ENCODE data around the gene ZAP70.
A peak's percentile ranks its signal among the peaks of the same experiment; 100 is the strongest.
"Not testable (repeated sequence)": the region's sequence is repeated elsewhere in the genome, so short reads cannot be mapped to it uniquely, and the experiment has no call there.

Gene ZAP70

DNA sequence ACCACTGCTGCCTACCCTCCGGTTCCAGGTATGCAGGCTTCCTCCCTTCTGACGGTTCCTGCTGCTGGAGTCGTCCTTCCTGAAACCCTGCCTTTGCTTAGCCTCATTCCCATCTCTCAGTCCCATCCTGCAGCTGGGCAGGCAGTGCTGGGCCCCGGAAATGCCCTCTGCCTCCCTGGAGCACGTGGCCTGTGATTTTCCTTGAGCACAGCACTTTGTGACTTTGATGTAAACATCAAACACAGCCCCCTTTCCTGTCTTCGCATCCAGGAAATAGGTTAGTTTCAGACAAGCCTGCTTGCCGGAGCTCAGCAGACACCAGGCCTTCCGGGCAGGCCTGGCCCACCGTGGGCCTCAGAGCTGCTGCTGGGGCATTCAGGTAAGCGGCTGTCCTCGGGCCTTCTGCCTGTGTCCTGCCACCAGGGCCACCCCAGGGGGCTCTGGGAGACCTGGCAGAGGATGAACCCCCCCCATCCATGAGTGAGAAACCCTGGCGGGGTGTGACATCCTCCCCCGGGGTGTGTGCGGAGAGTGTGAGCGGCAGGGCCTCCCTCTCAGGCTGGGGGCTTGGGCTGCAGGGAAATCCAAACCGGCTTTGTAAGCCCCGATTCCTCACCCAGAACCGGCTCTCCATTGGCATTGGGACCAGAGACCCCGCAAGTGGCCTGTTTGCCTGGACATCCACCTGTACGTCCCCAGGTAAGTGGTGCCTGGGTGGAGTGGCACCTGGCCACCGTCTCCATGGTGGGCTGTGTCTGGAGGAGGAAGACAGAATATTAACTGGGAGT is at the start of gene ZAP70:
Gene ZAP70 (plus strand): TSS at position 281 of the 788 bp plus-strand sequence. CDS start 10,461 bp downstream, outside the sequence.
- no peak for DNase-seq

DNA sequence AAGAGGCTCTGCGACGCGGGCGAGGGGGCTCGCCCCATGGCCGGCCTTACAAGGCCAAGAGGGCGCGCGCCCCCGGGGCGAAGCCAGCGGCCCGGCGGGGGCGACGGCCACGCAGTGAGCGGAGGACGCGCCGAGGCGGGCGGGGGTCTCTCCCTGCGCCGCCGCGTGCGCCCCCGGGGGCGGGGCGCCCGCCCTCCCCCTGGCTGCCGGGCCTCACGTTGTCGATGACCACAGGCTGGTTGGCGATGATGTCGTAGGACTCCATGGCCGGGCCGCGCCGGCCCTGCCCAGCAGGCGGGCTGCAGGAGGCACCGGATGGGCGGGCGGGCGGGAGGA is 49.8 kb upstream of the ZAP70 start:
- no peak for DNase-seq

DNA sequence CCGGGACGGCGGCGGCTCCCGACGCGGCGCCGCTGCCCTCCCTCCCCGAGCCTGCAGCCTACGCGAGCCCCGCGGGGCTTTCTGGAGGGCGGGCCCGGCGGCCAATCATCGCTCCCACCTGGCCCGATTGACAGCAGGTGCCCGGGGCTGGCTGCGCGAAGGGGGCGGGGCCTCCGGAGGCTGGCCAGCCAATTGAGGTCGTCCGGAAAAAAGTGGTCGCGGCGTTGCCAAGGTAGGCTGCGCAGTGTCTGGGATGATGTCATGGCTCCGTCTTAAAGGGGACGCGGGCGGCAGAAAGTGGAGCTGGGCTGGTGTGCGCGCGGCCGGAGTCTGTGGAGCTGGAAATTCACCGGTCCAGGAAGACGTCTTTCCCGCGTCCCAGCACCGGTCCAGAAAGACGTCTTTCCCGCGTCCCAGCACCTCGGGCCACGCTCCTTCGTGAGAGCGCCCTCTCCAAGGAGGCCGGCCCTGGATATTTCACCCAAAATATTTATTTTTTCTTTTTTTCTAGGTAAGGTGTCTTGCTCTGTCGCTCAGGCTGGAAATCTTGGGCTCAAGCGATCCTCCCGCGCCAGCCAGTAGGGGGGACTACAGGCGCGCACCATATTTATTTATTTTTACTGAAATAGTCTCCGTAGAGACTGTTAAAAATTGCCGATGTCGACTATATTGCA is 49.3 kb upstream of the ZAP70 start, which contains the start of gene ACTR1B:
Gene ACTR1B (minus strand): TSS at position 83 of the 674 bp plus-strand sequence. CDS start 154 bp downstream, outside the sequence.
- DNase-seq, result peak; percentile 99

GRCh38 chr2:97664636-97664970 is 48.8 kb upstream of the ZAP70 start:
- DNase-seq, result no peak

DNA sequence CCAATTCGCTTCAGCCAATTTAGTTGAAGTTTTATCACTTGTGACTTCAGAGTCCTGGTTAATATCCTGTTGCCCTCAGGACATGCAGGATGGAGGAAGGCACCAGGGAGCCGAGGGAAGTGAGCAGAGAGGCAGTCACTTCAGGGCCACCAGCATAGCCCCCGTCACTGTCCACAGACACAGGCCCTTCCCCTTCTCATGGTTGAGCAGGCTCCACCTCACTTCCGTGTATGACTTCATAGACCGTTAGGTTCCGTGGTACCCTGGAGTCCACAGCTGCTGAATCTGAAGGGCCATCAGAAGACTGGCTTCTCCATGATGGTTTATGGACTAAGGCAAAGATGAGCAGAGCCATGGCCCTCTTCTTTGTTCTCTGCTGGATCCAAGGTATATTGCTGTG is 43.9 kb upstream of the ZAP70 start, which contains the start of gene C2orf92:
Gene C2orf92 (plus strand): TSS at position 266 of the 400 bp plus-strand sequence. CDS start 76 bp downstream, at position 342.
- DNase-seq, result no peak

- DNase-seq, result no peak
These were observed 42.9 kb upstream of the ZAP70 start for GRCh38 chr2:97670471-97670870.

DNA sequence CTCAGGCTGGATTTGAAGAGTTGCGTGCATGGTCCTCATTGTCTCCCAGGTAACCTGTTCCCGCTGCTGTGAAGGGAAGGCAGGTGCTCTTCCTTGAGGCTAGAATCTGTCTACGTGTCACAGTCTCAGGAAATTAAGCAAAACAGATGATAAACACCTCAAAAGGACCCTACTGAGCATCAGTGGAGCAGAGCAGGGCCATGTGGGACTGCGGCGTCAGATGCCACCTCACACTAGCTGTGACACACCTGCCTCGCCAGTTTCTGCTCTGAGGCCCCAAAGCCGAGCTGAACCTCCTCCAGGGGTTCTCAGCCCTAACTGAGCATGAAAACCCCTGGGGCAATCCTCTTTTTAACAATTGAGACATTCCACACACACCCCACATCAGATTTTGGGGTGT is 41.9 kb upstream of the ZAP70 start:
- no peak for DNase-seq

GRCh38 chr2:97672606-97673140 is 40.7 kb upstream of the ZAP70 start:
- DNase-seq, result not testable (repeated sequence)

- no peak for DNase-seq
These were observed 40.0 kb upstream of the ZAP70 start for GRCh38 chr2:97673182-97673914.

DNA sequence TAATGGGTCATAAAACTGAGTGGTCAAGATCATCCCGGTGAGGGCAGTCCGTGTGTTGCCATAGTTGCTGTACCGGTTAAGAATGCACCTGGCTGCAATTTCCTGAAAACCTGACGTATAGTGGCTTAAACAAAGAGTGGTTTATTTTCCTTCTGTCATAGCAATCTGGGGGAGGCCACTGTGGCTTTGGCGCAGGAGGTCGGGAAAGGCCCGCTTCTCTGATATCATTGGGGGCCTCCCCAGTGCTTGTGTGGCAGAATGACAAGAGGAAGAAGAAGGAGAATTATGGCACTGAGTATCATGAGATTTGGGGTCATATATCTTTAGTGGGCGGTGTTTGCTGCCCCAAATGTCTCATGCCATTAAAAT is 39.5 kb upstream of the ZAP70 start:
- no peak for DNase-seq

- no peak for DNase-seq
These were observed 37.8 kb upstream of the ZAP70 start for GRCh38 chr2:97675430-97676113.

GRCh38 chr2:97676620-97677019 is 36.8 kb upstream of the ZAP70 start:
- no peak for DNase-seq

DNA sequence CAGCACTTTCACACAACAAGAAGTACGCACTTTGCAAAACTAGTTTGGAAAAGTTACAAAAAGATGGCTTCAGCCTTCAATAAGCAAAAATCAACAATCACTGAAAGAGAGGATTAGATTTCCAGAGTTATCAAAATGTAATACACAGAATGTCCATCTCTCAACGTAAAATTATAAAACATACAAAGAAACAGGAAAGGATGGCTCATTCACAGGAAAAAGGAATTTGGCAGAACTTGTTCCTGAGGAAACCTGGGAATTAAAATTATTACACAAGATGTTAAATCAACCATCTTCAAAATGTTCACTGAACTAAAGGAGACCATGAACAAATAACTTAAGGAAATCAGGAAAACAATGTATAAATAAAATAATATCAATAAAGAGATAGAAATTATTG is 35.9 kb upstream of the ZAP70 start:
- no peak for DNase-seq

- no peak for DNase-seq
These were observed 35.1 kb upstream of the ZAP70 start for GRCh38 chr2:97678298-97678697.

GRCh38 chr2:97687235-97687634 is 26.1 kb upstream of the ZAP70 start:
- DNase-seq, result not testable (repeated sequence)

GRCh38 chr2:97688062-97688827 is 25.1 kb upstream of the ZAP70 start:
- no peak for DNase-seq

DNA sequence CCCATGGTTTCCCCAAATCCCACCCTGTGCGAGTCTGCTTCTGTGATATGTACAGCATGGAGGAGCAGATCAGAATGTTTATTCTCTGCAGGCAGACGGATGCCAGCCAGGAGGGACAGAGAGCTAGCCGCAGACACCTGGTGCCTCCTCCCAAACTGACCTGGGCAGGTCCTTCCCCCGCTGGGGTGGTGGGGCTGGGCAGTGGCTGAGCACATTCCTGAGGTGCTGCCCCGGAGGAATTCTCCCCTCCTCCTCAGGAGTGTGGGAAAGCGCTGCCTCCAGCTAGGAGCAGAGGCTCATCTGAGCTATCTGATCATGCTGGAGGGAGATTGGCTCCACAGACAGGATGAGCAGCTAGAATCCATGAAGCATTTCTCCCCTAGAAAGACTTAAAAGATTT is 22.2 kb upstream of the ZAP70 start:
- DNase-seq, result no peak

- no peak for DNase-seq
These were observed 19.9 kb upstream of the ZAP70 start for GRCh38 chr2:97693476-97693875.

GRCh38 chr2:97695744-97696143 is 17.6 kb upstream of the ZAP70 start:
- no peak for DNase-seq

- DNase-seq, result peak; percentile 95
These were observed 15.8 kb upstream of the ZAP70 start for GRCh38 chr2:97697252-97698235.

- DNase-seq, result no peak
These were observed 14.8 kb upstream of the ZAP70 start for GRCh38 chr2:97698530-97698929.
